Trophoblast cell (in vitro differentiated cells and primary cell): ENCODE measurements around the gene RAP1B.

Experiments
- DNase-seq, 2 donors: peaks; one replicate each; pipeline ENCODE4 v3.0.0-alpha.2; 2016
- H2AFZ ChIP-seq: 2 replicates; pipeline ENCODE4 v1.6.1; 2013; ENCODE audit warnings: low read length, moderate library complexity, mild to moderate bottlenecking; ENCODE audit not compliant: insufficient read depth, poor library complexity
- H2AK5ac ChIP-seq: 2 replicates; pipeline ENCODE4 v1.6.1; 2013; ENCODE audit warnings: mild to moderate bottlenecking, low read length
- H2BK120ac ChIP-seq: 2 replicates; pipeline ENCODE4 v1.6.1; 2013; ENCODE audit warnings: low read length, mild to moderate bottlenecking, moderate library complexity; ENCODE audit not compliant: insufficient read depth, poor library complexity
- H2BK12ac ChIP-seq: 2 replicates; pipeline ENCODE4 v1.6.1; 2013; ENCODE audit warnings: mild to moderate bottlenecking, low read length, moderate library complexity
- H2BK5ac ChIP-seq: 2 replicates; pipeline ENCODE4 v1.6.1; 2013; ENCODE audit warnings: low read length, low read depth, moderate library complexity, mild to moderate bottlenecking; ENCODE audit not compliant: poor library complexity
- H3K14ac ChIP-seq: 2 replicates; pipeline ENCODE4 v1.6.1; 2013; ENCODE audit warnings: mild to moderate bottlenecking, low read length
- H3K18ac ChIP-seq: 2 replicates; pipeline ENCODE4 v1.6.1; 2013; ENCODE audit warnings: mild to moderate bottlenecking, low read length
- H3K23ac ChIP-seq: 2 replicates; pipeline ENCODE4 v1.6.1; 2013; ENCODE audit warnings: low read length
- H3K27ac ChIP-seq: 2 replicates; pipeline ENCODE4 v1.5.1; 2013; ENCODE audit warnings: low read depth, mild to moderate bottlenecking, inconsistent platforms, low read length, moderate library complexity
- H3K27me3 ChIP-seq: 2 replicates; pipeline ENCODE4 v1.6.1; 2013; ENCODE audit warnings: inconsistent platforms, mild to moderate bottlenecking, low read length, moderate library complexity; ENCODE audit not compliant: insufficient read depth
- H3K36me3 ChIP-seq, 2 experiments: 1 replicate in 1 of 2; 2 replicates in 1 of 2; pipeline ENCODE4 v1.6.1; 2013; ENCODE audit warnings: low read length in 2 of 2, mild to moderate bottlenecking in 2 of 2, moderate library complexity in 1 of 2; ENCODE audit not compliant: insufficient read depth in 2 of 2, control insufficient read depth in 1 of 2
- H3K4ac ChIP-seq: 2 replicates; pipeline ENCODE4 v1.6.1; 2013; ENCODE audit warnings: low read depth, mild to moderate bottlenecking, low read length, moderate library complexity
- H3K4me1 ChIP-seq, 2 experiments: 1 replicate in 1 of 2; 2 replicates in 1 of 2; pipeline ENCODE4 v1.6.1; 2013; ENCODE audit warnings: low read length in 2 of 2, mild to moderate bottlenecking in 2 of 2, moderate library complexity in 1 of 2; ENCODE audit not compliant: insufficient read depth in 2 of 2, control insufficient read depth in 1 of 2
- H3K4me2 ChIP-seq: 2 replicates; pipeline ENCODE4 v1.6.1; 2013; ENCODE audit warnings: inconsistent platforms, mild to moderate bottlenecking, low read length, moderate library complexity
- H3K4me3 ChIP-seq: 2 replicates; pipeline ENCODE4 v1.5.1; 2013; ENCODE audit warnings: mild to moderate bottlenecking, low read depth, low read length, inconsistent platforms
- H3K79me1 ChIP-seq: one replicate; pipeline ENCODE4 v1.6.1; 2013; ENCODE audit warnings: low read length
- H3K79me2 ChIP-seq: 2 replicates; pipeline ENCODE4 v1.6.1; 2013; ENCODE audit warnings: low read length, mild to moderate bottlenecking; ENCODE audit not compliant: control insufficient read depth, insufficient read depth, poor library complexity
- H3K9ac ChIP-seq: 2 replicates; pipeline ENCODE4 v1.6.1; 2013; ENCODE audit warnings: mild to moderate bottlenecking, low read length
- H3K9me3 ChIP-seq: 2 replicates; pipeline ENCODE4 v1.6.1; 2013; ENCODE audit warnings: low read depth, mild to moderate bottlenecking, control low read depth, inconsistent platforms, low read length; ENCODE audit not compliant: insufficient read depth
- H4K12ac ChIP-seq: 2 replicates; pipeline ENCODE4 v1.6.1; 2013; ENCODE audit warnings: low read depth, mild to moderate bottlenecking, low read length, moderate library complexity
- H4K8ac ChIP-seq: 2 replicates; pipeline ENCODE4 v1.6.1; 2013; ENCODE audit warnings: low read depth, mild to moderate bottlenecking, low read length, moderate library complexity
- H4K91ac ChIP-seq: one replicate; pipeline ENCODE4 v1.6.1; 2013; ENCODE audit warnings: low read depth, mild to moderate bottlenecking, low read length, moderate library complexity
- WGBS: extraction: QIAGEN DNeasy Blood & Tissue Kit; methylation state at CpG from one replicate; pipeline ENCODE4 v1.1.7; 2013; ENCODE audit warnings: missing lambda C conversion rate; ENCODE audit not compliant: insufficient read length, insufficient coverage; ENCODE audit errors: extremely low coverage; 5-methylcytosine and 5-hydroxymethylcytosine counted together

Gene RAP1B

DNA sequence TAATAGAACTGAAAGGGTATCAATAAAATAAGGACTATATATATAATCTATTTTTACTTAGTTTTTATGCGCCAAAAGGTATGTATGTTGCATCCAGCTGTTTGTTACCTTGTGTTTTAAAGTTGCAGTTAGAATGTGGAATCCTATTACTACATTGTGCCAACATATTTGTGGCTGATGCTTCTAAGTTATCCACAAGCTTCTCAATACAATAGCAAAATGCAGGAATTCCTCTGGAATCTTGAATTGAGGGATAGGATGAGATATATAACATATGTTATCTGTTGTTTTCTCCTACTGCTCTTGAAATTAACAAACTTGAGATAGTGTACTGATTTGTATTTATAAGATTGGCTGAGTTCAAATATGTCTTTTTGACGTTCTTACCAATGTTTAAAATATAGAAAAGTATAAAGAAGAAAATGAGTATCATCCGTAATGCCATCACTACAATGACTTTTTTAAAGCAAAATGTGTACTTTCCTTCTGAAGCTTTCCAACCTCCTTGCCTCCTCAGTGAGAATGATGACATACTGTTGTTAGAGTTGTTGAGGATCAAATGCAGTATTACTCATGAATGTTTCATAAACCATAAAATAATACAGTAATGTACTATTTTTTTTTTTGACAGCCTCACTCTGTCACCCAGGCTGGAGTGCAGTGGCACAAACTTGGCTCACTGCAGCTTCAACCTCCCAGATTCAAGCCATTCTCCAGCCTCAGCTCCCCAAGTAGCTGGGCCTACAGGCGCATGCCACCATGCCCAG is 6.6 kb downstream of the RAP1B start:
- H4K91ac ChIP-seq: no peak overlapping the region
- DNase-seq: no peak
- H3K4me3 ChIP-seq: no peak overlapping the region
- peak overlapping the region; percentile 19 for H3K4ac ChIP-seq
- H3K14ac ChIP-seq: no peak overlapping the region
- no peak overlapping the region for H4K8ac ChIP-seq
- no peak overlapping the region for H2BK5ac ChIP-seq
- no peak overlapping the region for H3K4me2 ChIP-seq
- H2AK5ac ChIP-seq: no peak overlapping the region
- no peaks in the 10 kb centered on the region for H3K27me3 ChIP-seq
- no CpG with 5 or more reads among the region's 4 CpGs for WGBS
- no peaks in the 10 kb centered on the region for H3K9me3 ChIP-seq
- H2BK120ac ChIP-seq: no peak overlapping the region
- no peak overlapping the region for H3K9ac ChIP-seq
- H2AFZ ChIP-seq: no peak overlapping the region
- H3K79me2 ChIP-seq: peaks cover 15% of the 10 kb centered on the region
- H3K18ac ChIP-seq: no peak overlapping the region
- peaks cover 2 to 6% of the 10 kb centered on the region in 2 experiments for H3K36me3 ChIP-seq
- H3K27ac ChIP-seq: no peak overlapping the region
- no peak overlapping the region for H4K12ac ChIP-seq
- H3K4me1 ChIP-seq: no peaks in the 10 kb centered on the region
- H3K23ac ChIP-seq: no peak overlapping the region
- no peak overlapping the region for H2BK12ac ChIP-seq
- no peaks in the 10 kb centered on the region for H3K79me1 ChIP-seq

DNA sequence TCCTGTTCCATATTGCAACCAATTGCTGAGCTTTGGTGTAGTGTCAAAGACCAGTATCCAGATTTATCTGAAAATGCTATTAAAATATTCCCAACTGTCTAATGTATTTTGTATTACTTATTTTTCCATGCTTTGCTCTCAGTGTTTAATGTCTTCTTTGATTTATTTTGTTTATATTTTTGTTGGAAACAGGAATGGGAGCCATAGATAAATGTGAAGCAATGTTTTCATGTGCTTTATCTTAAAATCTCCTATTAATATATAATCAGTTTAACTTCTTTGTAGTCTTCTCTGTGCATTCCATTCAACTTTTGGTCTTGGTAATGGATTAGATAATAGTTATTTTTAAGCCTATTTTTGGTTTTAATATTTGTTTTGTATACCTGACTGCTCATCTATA is 8.8 kb downstream of the RAP1B start:
- Histone ChIP-seq H3K4me2 (no peak overlapping the region), H3K9me3 (no peaks in the 10 kb centered on the region), H4K91ac (no peak overlapping the region), H3K4me3 (no peak overlapping the region), H3K36me3 (peaks cover 0 to 4% of the 10 kb centered on the region in 2 experiments), H3K4me1 (no peaks in the 10 kb centered on the region), H3K9ac (no peak overlapping the region), H4K8ac (no peak overlapping the region), H4K12ac (no peak overlapping the region), H3K27me3 (no peaks in the 10 kb centered on the region), H3K79me2 (peaks cover 15% of the 10 kb centered on the region), H3K14ac (no peak overlapping the region), H3K18ac (no peak overlapping the region), H3K27ac (no peak overlapping the region), H3K23ac (no peak overlapping the region), H3K4ac (no peak overlapping the region), H2BK5ac (no peak overlapping the region), H2AK5ac (no peak overlapping the region), H2BK12ac (no peak overlapping the region), H2AFZ (no peak overlapping the region), H2BK120ac (no peak overlapping the region), H3K79me1 (no peaks in the 10 kb centered on the region)
- DNase-seq: no peak

DNA sequence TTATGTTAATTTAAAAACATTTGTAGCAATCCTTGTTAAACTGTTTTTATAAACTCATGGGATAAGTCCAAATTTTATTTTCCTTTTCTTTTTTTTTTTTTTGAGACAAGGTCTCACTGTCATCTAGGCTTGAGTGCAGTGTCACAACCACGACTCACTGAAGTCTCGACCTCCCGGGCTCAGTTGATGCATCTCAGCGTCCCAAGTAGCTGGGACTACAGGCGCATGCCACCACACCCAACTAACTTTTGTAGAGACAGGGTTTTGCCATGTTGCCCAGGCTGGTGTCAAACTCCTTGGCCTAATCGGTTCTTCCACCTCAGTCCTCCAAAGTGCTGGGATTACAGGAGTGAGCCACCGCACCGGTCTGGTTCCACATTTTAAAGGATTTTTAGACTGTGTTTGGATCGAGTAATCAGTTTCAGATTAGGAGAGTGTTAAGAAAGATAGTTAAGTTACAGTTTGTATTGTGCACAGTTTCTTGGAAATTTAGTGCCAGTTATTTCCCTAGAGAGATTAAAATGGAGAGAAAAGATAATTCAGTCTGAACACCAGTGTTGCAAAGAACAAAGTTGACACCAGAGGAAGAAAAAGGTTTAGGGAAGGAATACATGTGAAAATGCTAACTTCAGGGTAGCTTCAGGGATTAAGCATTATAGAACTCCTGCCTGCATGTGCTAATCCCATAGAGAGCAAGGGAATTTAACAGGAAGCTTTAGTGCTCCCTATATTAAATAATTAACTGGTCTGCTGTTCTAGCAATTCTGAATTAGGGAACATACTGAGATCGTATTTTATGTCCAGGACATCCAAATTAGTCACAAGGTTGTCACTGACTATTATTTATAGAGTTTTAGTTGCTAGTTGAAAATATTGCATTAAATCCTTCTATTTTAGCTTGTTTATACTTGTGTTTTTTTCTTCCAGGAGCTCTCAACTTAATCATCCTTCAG is 10.1 kb downstream of the RAP1B start:
- Histone ChIP-seq H3K27me3 (no peaks in the 10 kb centered on the region), H2BK120ac (no peak overlapping the region), H2BK12ac (no peak overlapping the region), H3K4me1 (no peaks in the 10 kb centered on the region), H4K8ac (no peak overlapping the region), H3K14ac (no peak overlapping the region), H3K79me1 (no peaks in the 10 kb centered on the region), H2AK5ac (no peak overlapping the region), H3K9ac (no peak overlapping the region), H3K4me2 (no peak overlapping the region), H3K4ac (peak overlapping the region; percentile 34), H3K9me3 (no peaks in the 10 kb centered on the region), H3K27ac (no peak overlapping the region), H4K91ac (no peak overlapping the region), H3K18ac (no peak overlapping the region), H4K12ac (no peak overlapping the region), H3K23ac (no peak overlapping the region), H3K79me2 (peaks cover 16% of the 10 kb centered on the region), H2BK5ac (no peak overlapping the region), H3K36me3 (peaks cover 5 to 7% of the 10 kb centered on the region in 2 experiments), H2AFZ (no peak overlapping the region), H3K4me3 (no peak overlapping the region)
- WGBS: no CpG with 5 or more reads among the region's 10 CpGs
- DNase-seq: no peak

DNA sequence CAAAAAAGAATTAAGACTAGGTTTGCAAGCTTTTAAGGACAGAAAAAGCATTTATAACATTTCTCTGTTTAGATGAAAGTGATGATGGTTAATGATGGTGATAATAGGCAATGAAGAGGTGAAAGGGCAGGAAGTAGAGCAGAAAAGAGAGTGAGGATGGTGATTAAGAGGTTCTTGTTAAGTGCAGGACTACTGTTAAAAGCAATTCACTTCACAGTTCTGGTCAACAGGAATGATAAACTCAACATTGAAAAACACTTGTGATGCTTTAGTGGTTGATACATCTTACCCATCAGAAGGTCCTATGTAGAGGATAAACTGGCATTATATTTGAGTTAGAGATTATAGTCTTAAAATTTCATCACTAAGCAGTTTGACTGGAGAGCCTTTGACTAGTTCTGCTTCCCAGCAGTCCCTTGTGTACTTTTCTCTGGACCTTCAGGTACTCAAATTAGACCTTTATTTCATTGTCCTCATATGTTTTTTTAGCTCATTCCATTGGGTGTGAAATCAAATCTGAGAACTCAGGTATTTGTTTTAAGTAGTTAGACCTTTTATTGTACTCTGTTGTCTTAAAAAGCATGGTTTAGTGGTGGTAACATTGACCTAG is 10.9 kb downstream of the RAP1B start:
- Histone ChIP-seq H3K27me3 (no peaks in the 10 kb centered on the region), H2BK12ac (no peak overlapping the region), H2BK5ac (no peak overlapping the region), H2BK120ac (no peak overlapping the region), H3K4me2 (no peak overlapping the region), H2AFZ (no peak overlapping the region), H4K91ac (no peak overlapping the region), H3K18ac (no peak overlapping the region), H3K79me2 (peaks cover 14% of the 10 kb centered on the region), H3K4ac (peak overlapping the region; percentile 69), H3K9ac (no peak overlapping the region), H3K14ac (no peak overlapping the region), H3K79me1 (no peaks in the 10 kb centered on the region), H3K4me1 (no peaks in the 10 kb centered on the region), H3K9me3 (no peaks in the 10 kb centered on the region), H2AK5ac (no peak overlapping the region), H3K4me3 (no peak overlapping the region), H3K23ac (no peak overlapping the region), H4K8ac (no peak overlapping the region), H3K27ac (no peak overlapping the region), H3K36me3 (peaks cover 6 to 7% of the 10 kb centered on the region in 2 experiments), H4K12ac (no peak overlapping the region)
- no peak for DNase-seq
